HUES64 (cell line): Measurements from ENCODE around the gene CDH4.
A peak's percentile ranks its signal among the peaks of the same experiment; 100 is the strongest.

Experiments
- H3K27ac ChIP-seq: 2 replicates; pipeline ENCODE4 v1.7.0; 2013; ENCODE audit warnings: low read depth, low read length, inconsistent platforms
- H3K27me3 ChIP-seq: 2 replicates; pipeline ENCODE4 v1.6.1; 2013; ENCODE audit warnings: mild to moderate bottlenecking, low read length; ENCODE audit not compliant: insufficient read depth
- H3K36me3 ChIP-seq: 2 replicates; pipeline ENCODE4 v1.6.1; 2013; ENCODE audit warnings: mild to moderate bottlenecking, low read length; ENCODE audit not compliant: insufficient read depth
- H3K4me1 ChIP-seq: 2 replicates; pipeline ENCODE4 v1.6.1; 2013; ENCODE audit warnings: mild to moderate bottlenecking, low read length, moderate library complexity; ENCODE audit not compliant: insufficient read depth
- H3K4me3 ChIP-seq: 2 replicates; pipeline ENCODE4 v1.5.1; 2013; ENCODE audit warnings: mild to moderate bottlenecking, low read length, moderate library complexity
- H3K9ac ChIP-seq: 2 replicates; pipeline ENCODE4 v1.6.1; 2013; ENCODE audit warnings: mild to moderate bottlenecking, low read depth, low read length
- H3K9me3 ChIP-seq: 2 replicates; pipeline ENCODE4 v1.6.1; 2013; ENCODE audit warnings: low read depth, low read length; ENCODE audit not compliant: insufficient read depth
- whole genome bisulfite sequencing: fragments of 150-250, 120-280 bp; methylation state at CpG from one replicate; pipeline ENCODE4 v1.1.7; 2013; ENCODE audit warnings: missing lambda C conversion rate; 5-methylcytosine and 5-hydroxymethylcytosine counted together

Gene CDH4

DNA sequence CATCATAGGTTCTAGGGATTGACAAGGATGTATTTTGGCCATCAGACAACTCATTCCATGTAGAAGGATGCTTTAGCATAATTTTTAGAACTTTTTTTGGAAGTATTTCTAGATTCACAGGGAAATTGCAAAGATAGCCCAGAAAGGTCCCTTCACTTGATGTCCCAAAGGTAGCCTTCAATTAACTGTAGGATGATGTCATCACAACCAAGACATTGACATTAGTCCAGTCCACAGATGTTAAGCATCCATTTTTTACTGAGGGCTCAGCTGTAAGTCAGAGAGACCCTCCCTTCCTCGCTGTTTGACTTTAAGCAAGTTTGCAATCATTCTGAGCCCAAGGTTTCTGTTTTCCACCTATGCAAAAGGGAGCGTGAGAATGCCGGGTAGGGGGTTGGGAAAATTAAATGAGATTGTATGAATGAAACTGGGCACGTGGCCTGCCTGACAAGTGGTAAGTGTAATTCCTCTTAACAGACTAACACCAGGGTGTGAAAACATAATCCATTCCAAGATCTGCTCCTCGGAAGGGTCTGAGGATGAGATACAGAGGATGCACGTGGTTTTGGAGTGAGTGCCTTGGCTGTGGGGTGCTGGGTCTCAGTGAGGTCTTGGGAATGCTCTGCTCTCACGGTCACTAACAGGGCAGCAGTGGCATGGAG, 126.8 kb downstream of the CDH4 start:
- Histone ChIP-seq H3K9ac (no peak overlapping the region), H3K27me3 (no peaks in the 10 kb centered on the region), H3K36me3 (no peaks in the 10 kb centered on the region), H3K9me3 (peaks cover 13% of the 10 kb centered on the region; the same call in 1 of the 2 replicates), H3K4me3 (no peak overlapping the region), H3K27ac (no peak overlapping the region), H3K4me1 (0 out of 2 replicates have a peak, but pooled peaks cover 7% of the 10 kb centered on the region)
- WGBS, result 84% methylated on average over 7 of the region's 7 CpGs

DNA sequence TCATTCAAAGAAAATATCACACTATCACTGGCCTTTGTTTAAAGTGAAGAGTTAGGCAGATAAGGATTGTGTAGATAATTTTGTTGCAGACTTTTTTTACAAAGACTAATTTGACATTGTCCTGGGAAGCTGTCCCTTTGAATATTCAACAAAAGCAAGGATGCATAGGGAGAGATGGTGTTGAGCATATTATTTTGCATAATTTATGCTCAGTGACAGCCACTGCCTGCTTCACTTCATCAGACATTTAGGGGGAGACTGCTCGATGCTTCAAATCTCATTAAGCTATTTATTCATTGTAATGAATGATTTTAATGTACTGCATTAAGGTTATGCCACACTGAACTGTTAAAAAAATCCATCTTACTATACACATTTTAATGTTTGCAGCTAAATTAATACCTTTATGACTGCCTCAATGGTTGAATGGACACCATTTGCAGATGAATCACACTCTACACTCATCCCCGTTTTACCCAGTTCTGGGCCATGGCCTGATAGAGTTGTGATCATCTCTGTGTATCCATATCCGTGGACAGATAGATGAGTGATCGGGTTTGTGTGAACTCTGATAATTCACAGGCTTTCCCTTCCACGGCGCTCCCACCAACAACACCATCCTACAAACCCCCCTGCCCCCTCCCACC, 128.0 kb downstream of the CDH4 start:
- no peak overlapping the region for H3K4me3 ChIP-seq
- H3K9me3 ChIP-seq, result peaks cover 20% of the 10 kb centered on the region; the same call in 1 of the 2 replicates
- no peak overlapping the region for H3K9ac ChIP-seq
- H3K4me1 ChIP-seq, result 0 out of 2 replicates have a peak, but pooled peaks cover 7% of the 10 kb centered on the region
- no peaks in the 10 kb centered on the region for H3K27me3 ChIP-seq
- H3K36me3 ChIP-seq, result no peaks in the 10 kb centered on the region
- H3K27ac ChIP-seq, result no peak overlapping the region
- WGBS, result 95% methylated on average over 5 of the region's 6 CpGs

- WGBS, result 98% methylated on average over 6 of the region's 7 CpGs
- H3K27ac ChIP-seq, result no peak overlapping the region
- H3K4me3 ChIP-seq, result no peak overlapping the region
- H3K27me3 ChIP-seq, result no peaks in the 10 kb centered on the region
- 0 out of 2 replicates have a peak, but pooled peaks cover 7% of the 10 kb centered on the region for H3K4me1 ChIP-seq
- H3K36me3 ChIP-seq, result no peaks in the 10 kb centered on the region
- no peak overlapping the region for H3K9ac ChIP-seq
- H3K9me3 ChIP-seq, result peaks cover 20% of the 10 kb centered on the region; the same call in 1 of the 2 replicates
These were observed 128.5 kb downstream of the CDH4 start for GRCh38 chr20:61380545-61380915.

DNA sequence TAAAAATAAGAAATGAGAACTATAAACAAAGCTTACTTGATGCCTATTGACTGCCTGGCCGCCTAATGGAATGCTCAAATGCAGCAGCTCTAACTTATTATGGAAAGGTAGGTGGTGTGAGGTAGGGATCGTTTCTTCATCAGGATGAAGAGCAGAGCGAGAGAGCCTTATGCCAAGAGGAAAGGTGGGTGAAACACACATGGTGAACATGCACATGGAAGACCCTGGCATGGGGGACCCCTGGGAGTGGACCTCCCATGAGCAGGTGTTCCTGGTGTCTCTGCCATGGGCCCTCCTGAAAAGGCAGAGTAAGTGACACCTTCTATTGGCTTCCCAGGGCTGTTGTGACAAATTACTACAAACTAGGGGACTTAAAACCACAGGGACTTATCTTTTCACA, 130.1 kb downstream of the CDH4 start:
- 0 out of 2 replicates have a peak, but pooled peaks cover 7% of the 10 kb centered on the region for H3K4me1 ChIP-seq
- no peak overlapping the region for H3K27ac ChIP-seq
- no peak overlapping the region for H3K4me3 ChIP-seq
- H3K27me3 ChIP-seq, result no peaks in the 10 kb centered on the region
- 94% methylated on average over 3 of the region's 3 CpGs for WGBS
- H3K9me3 ChIP-seq, result peaks cover 20% of the 10 kb centered on the region; the same call in 1 of the 2 replicates
- H3K36me3 ChIP-seq, result no peaks in the 10 kb centered on the region
- H3K9ac ChIP-seq, result no peak overlapping the region

- peaks cover 20% of the 10 kb centered on the region; the same call in 1 of the 2 replicates for H3K9me3 ChIP-seq
- H3K9ac ChIP-seq, result no peak overlapping the region
- H3K27me3 ChIP-seq, result no peaks in the 10 kb centered on the region
- no peak overlapping the region for H3K4me3 ChIP-seq
- WGBS, result 96% methylated on average over 11 of the region's 11 CpGs
- H3K4me1 ChIP-seq, result peaks cover 2% of the 10 kb centered on the region; the same call in 1 of the 2 replicates
- no peak overlapping the region for H3K27ac ChIP-seq
- no peaks in the 10 kb centered on the region for H3K36me3 ChIP-seq
These were observed 133.2 kb downstream of the CDH4 start for GRCh38 chr20:61385296-61385695.

GRCh38 chr20:61385731-61386130, 133.7 kb downstream of the CDH4 start:
- Histone ChIP-seq H3K9me3 (peaks cover 19% of the 10 kb centered on the region; the same call in 1 of the 2 replicates), H3K4me3 (no peak overlapping the region), H3K36me3 (no peaks in the 10 kb centered on the region), H3K4me1 (peaks cover 2% of the 10 kb centered on the region; the same call in 1 of the 2 replicates), H3K9ac (no peak overlapping the region), H3K27ac (no peak overlapping the region), H3K27me3 (no peaks in the 10 kb centered on the region)
- 94% methylated on average over 10 of the region's 10 CpGs for WGBS

DNA sequence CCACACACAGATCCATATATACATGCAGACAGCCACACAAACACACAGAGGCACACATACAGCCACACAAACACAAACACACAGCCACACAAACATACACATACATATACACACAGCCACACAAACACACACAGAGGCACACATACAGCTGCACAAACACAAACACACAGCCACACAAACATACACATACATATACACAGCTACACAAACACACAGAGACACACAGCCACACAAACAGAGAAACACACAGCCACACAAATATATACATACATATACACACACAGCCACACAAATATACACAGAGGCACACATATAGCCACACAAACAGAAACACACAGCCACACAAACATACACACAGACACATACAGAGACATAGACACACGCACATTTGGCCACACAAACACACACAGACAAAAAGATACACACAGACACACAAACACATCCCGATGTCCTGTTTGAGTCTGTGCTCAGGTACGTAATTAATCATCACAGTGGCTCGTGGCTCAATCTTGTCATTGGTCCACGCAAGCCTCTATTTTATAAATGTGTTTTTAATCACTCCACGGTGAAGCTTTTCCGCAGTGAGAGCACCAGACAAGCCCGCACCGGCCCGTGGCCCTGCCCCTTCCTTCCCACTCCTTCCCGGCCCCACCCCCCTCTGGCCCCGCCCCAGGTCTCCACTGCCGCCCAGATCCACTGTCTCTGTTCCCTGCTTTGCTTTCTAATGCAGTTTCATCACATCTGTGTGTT, 135.3 kb downstream of the CDH4 start:
- H3K27ac ChIP-seq, result no peak overlapping the region
- no peak overlapping the region for H3K9ac ChIP-seq
- H3K4me1 ChIP-seq, result peaks cover 13% of the 10 kb centered on the region; the same call in 1 of the 2 replicates
- H3K36me3 ChIP-seq, result no peaks in the 10 kb centered on the region
- H3K4me3 ChIP-seq, result 0 out of 2 replicates have a peak overlapping the region, but pooled peaks have one; percentile 4
- no peaks in the 10 kb centered on the region for H3K27me3 ChIP-seq
- peaks cover 12% of the 10 kb centered on the region; the same call in 1 of the 2 replicates for H3K9me3 ChIP-seq
- WGBS, result 40% methylated on average over 13 of the region's 13 CpGs

- Histone ChIP-seq H3K9ac (no peak overlapping the region), H3K27me3 (no peaks in the 10 kb centered on the region), H3K4me3 (no peak overlapping the region), H3K27ac (no peak overlapping the region), H3K9me3 (peaks cover 8% of the 10 kb centered on the region; the same call in 1 of the 2 replicates), H3K4me1 (peaks cover 13% of the 10 kb centered on the region; the same call in 1 of the 2 replicates), H3K36me3 (no peaks in the 10 kb centered on the region)
- 82% methylated on average over 7 of the region's 7 CpGs for WGBS
These were observed 135.9 kb downstream of the CDH4 start for GRCh38 chr20:61387954-61388348.

DNA sequence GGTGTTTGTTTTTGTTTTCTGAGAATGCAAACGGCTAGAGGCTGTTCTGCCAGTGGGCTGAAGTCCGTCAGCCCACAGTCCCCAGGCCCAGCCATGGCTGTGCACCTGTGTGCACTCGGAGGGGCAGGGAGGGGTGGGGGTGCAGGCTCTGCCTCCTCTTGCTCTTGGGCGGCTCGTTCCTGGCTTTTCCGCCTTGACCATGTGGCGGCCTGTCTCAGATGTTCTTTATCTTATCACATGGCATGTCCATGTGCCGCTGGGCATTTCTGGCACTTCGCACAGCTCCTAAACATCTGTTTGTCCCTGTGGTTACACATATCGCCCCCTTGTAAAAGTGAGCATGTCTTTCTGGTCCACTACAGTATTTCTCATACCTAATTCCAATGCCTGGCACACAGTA, 137.0 kb downstream of the CDH4 start:
- H3K4me3 ChIP-seq, result no peak overlapping the region

GRCh38 chr20:61391185-61391584, 139.1 kb downstream of the CDH4 start:
- Histone ChIP-seq H3K9me3 (no peaks in the 10 kb centered on the region), H3K4me1 (peaks cover 13% of the 10 kb centered on the region; the same call in 1 of the 2 replicates), H3K36me3 (no peaks in the 10 kb centered on the region), H3K27me3 (no peaks in the 10 kb centered on the region), H3K9ac (no peak overlapping the region; the same call in 1 of the 2 replicates), H3K27ac (no peak overlapping the region), H3K4me3 (no peak overlapping the region)
- 93% methylated on average over 12 of the region's 12 CpGs for WGBS

More for the DNA sequence above, 137.0 kb downstream of the CDH4 start:
- H3K27ac ChIP-seq, result no peak overlapping the region
- H3K4me1 ChIP-seq, result peaks cover 13% of the 10 kb centered on the region; the same call in 1 of the 2 replicates
- no peaks in the 10 kb centered on the region for H3K36me3 ChIP-seq
- peaks cover 7% of the 10 kb centered on the region; the same call in 1 of the 2 replicates for H3K9me3 ChIP-seq
- no peaks in the 10 kb centered on the region for H3K27me3 ChIP-seq
- no peak overlapping the region for H3K9ac ChIP-seq
- WGBS, result 91% methylated on average over 10 of the region's 10 CpGs
